ENCODE results near the gene FGGY.

FGGY gene

GRCh38 chr1:59368008-59368670 lies 71.2 kb downstream of the FGGY start:
- Histone ChIP-seq H3K27ac (peak overlapping the region in 5 of 11 experiments; percentile 18 to 63 (median 36); a peak in 8 of 22 replicates), H3K36me3 (peaks cover 0 to 8% (median 0%) of the 10 kb centered on the region in 11 experiments; a peak in 1 of 22 replicates), H3K4me2 (peak overlapping the region in 5 of 11 experiments; percentile 18 to 43 (median 30); a peak in 8 of 22 replicates), H3K27me3 (no peaks in the 10 kb centered on the region), H4K20me1 (no peaks in the 10 kb centered on the region), H3K9me3 (replicated peaks in 1 of 11) (peaks cover 0 to 9% (median 0%) of the 10 kb centered on the region in 11 experiments; a peak in 3 of 22 replicates), H3K4me1 (peaks cover 0 to 16% (median 5%) of the 10 kb centered on the region in 10 experiments; a peak in 9 of 20 replicates), H3K4me3 (no peak overlapping the region), H3K9ac (no peak overlapping the region)
- TF ChIP-seq Cebpa-rat (IDR thresholded peaks at IDR 0.05), result no peak

- Histone ChIP-seq H3K4me3 (no peak overlapping the region), H3K9ac (no peak overlapping the region), H3K36me3 (peaks cover 0 to 16% (median 0%) of the 10 kb centered on the region in 11 experiments; a peak in 4 of 22 replicates), H4K20me1 (no peaks in the 10 kb centered on the region), H3K27me3 (no peaks in the 10 kb centered on the region), H3K27ac (no peak overlapping the region), H3K4me1 (no peaks in the 10 kb centered on the region), H3K9me3 (replicated peaks in 1 of 11) (peaks cover 0 to 20% (median 0%) of the 10 kb centered on the region in 11 experiments; a peak in 5 of 22 replicates), H3K4me2 (no peak overlapping the region)
- no peak for TF ChIP-seq Cebpa-rat (IDR thresholded peaks at IDR 0.05)
These were observed 78.7 kb downstream of the FGGY start for GRCh38 chr1:59375321-59376220.

GRCh38 chr1:59377350-59377904 lies 80.5 kb downstream of the FGGY start:
- Histone ChIP-seq H3K4me2 (no peak overlapping the region), H4K20me1 (no peaks in the 10 kb centered on the region), H3K36me3 (peaks cover 0 to 16% (median 0%) of the 10 kb centered on the region in 11 experiments; a peak in 4 of 22 replicates), H3K4me1 (no peaks in the 10 kb centered on the region), H3K9ac (no peak overlapping the region), H3K4me3 (no peak overlapping the region), H3K9me3 (replicated peaks in 1 of 11) (peaks cover 0 to 24% (median 0%) of the 10 kb centered on the region in 11 experiments; a peak in 6 of 22 replicates), H3K27me3 (no peaks in the 10 kb centered on the region), H3K27ac (no peak overlapping the region)
- no peak for TF ChIP-seq Cebpa-rat (IDR thresholded peaks at IDR 0.05)

- Histone ChIP-seq H3K4me3 (no peak overlapping the region), H3K27ac (no peak overlapping the region), H4K20me1 (no peaks in the 10 kb centered on the region), H3K9ac (no peak overlapping the region), H3K27me3 (no peaks in the 10 kb centered on the region), H3K4me1 (no peaks in the 10 kb centered on the region), H3K36me3 (peaks cover 0 to 16% (median 0%) of the 10 kb centered on the region in 11 experiments; a peak in 4 of 22 replicates), H3K4me2 (no peak overlapping the region), H3K9me3 (replicated peaks in 1 of 11) (peaks cover 0 to 24% (median 0%) of the 10 kb centered on the region in 11 experiments; a peak in 6 of 22 replicates)
- TF ChIP-seq Cebpa-rat (IDR thresholded peaks at IDR 0.05), result no peak
These were observed 81.9 kb downstream of the FGGY start for GRCh38 chr1:59378621-59379370.

GRCh38 chr1:59379371-59379728 lies 82.5 kb downstream of the FGGY start:
- Histone ChIP-seq H3K9me3 (replicated peaks in 1 of 11) (peaks cover 0 to 24% (median 0%) of the 10 kb centered on the region in 11 experiments; a peak in 6 of 22 replicates), H3K4me1 (peaks cover 0 to 4% (median 0%) of the 10 kb centered on the region in 10 experiments; a peak in 2 of 20 replicates), H4K20me1 (no peaks in the 10 kb centered on the region), H3K27ac (no peak overlapping the region), H3K27me3 (no peaks in the 10 kb centered on the region), H3K36me3 (peaks cover 0 to 16% (median 0%) of the 10 kb centered on the region in 11 experiments; a peak in 4 of 22 replicates), H3K9ac (no peak overlapping the region), H3K4me2 (no peak overlapping the region), H3K4me3 (no peak overlapping the region)
- TF ChIP-seq Cebpa-rat (IDR thresholded peaks at IDR 0.05), result no peak

- Histone ChIP-seq H4K20me1 (no peaks in the 10 kb centered on the region), H3K36me3 (peaks cover 0 to 9% (median 0%) of the 10 kb centered on the region in 11 experiments; a peak in 3 of 22 replicates), H3K27me3 (no peaks in the 10 kb centered on the region), H3K27ac (no peak overlapping the region), H3K9ac (no peak overlapping the region), H3K9me3 (replicated peaks in 1 of 11) (peaks cover 0 to 7% (median 0%) of the 10 kb centered on the region in 11 experiments; a peak in 3 of 22 replicates), H3K4me3 (no peak overlapping the region), H3K4me2 (peak overlapping the region in 2 of 11 experiments; percentile 19 to 51; a peak in 5 of 22 replicates), H3K4me1 (peaks cover 0 to 10% (median 0%) of the 10 kb centered on the region in 10 experiments; a peak in 3 of 20 replicates)
- TF ChIP-seq Cebpa-rat (IDR thresholded peaks at IDR 0.05), result no peak
These were observed 87.1 kb downstream of the FGGY start for GRCh38 chr1:59383963-59384362.

GRCh38 chr1:59384443-59384842 lies 87.5 kb downstream of the FGGY start:
- H4K20me1 ChIP-seq, result no peaks in the 10 kb centered on the region
- no peak for TF ChIP-seq Cebpa-rat (IDR thresholded peaks at IDR 0.05)
- H3K9me3 ChIP-seq (replicated peaks in 1 of 11), result peaks cover 0 to 7% (median 0%) of the 10 kb centered on the region in 11 experiments; a peak in 3 of 22 replicates
- H3K27ac ChIP-seq, result no peak overlapping the region
- H3K9ac ChIP-seq, result no peak overlapping the region
- H3K4me1 ChIP-seq, result peaks cover 0 to 10% (median 0%) of the 10 kb centered on the region in 10 experiments; a peak in 3 of 20 replicates
- peaks cover 0 to 4% (median 0%) of the 10 kb centered on the region in 11 experiments; a peak in 3 of 22 replicates for H3K36me3 ChIP-seq
- peak overlapping the region in 2 of 11 experiments; percentile 19 to 51; a peak in 5 of 22 replicates for H3K4me2 ChIP-seq
- H3K4me3 ChIP-seq, result no peak overlapping the region
- no peaks in the 10 kb centered on the region for H3K27me3 ChIP-seq

GRCh38 chr1:59388191-59388590 lies 91.3 kb downstream of the FGGY start:
- Histone ChIP-seq H3K27me3 (no peaks in the 10 kb centered on the region), H3K36me3 (peaks cover 0 to 4% (median 0%) of the 10 kb centered on the region in 11 experiments; a peak in 2 of 22 replicates), H3K4me1 (peaks cover 0 to 10% (median 0%) of the 10 kb centered on the region in 10 experiments; a peak in 3 of 20 replicates), H3K27ac (no peak overlapping the region), H3K4me3 (no peak overlapping the region), H3K9ac (no peak overlapping the region), H4K20me1 (no peaks in the 10 kb centered on the region), H3K4me2 (no peak overlapping the region), H3K9me3 (replicated peaks in 1 of 11) (peaks cover 0 to 4% (median 0%) of the 10 kb centered on the region in 11 experiments; a peak in 1 of 22 replicates)
- TF ChIP-seq Cebpa-rat (IDR thresholded peaks at IDR 0.05), result no peak

Data from BLaER1 treated with 17β-estradiol and CSF1 and Interleukin-3, amounts not matched to agents 10 nM and 100 nM (cell line).